GM13976 (cell line): ENCODE data around the gene STXBP6.

ENCODE experiments used
- DNase-seq: peaks from one replicate; pipeline ENCODE4 v3.0.0; 2012; ENCODE audit warnings: low spot score
- in situ Hi-C: fragments of 300-500 bp; cut with MboI; formaldehyde crosslinking; loops from one replicate; pipeline ENCODE4 v1.12.0; 2022; ENCODE audit warnings: low sequenced_read_pairs, mixed read lengths, inconsistent platforms; ENCODE audit not compliant: unreplicated experiment
- TF ChIP-seq, protein P1 (sequence below): IDR thresholded peaks from 2 replicates; pipeline ENCODE4 v1.5.1; 2012; ENCODE audit warnings: borderline replicate concordance, mild to moderate bottlenecking; ENCODE audit not compliant: insufficient read depth; ENCODE audit errors: extremely low read depth, missing control alignments, control extremely low read depth

The STXBP6 gene

GRCh38 chr14:24974591-24975374, 75.2 kb downstream of the STXBP6 start:
- DNase-seq: no peak
- TF ChIP-seq, protein P1, sequence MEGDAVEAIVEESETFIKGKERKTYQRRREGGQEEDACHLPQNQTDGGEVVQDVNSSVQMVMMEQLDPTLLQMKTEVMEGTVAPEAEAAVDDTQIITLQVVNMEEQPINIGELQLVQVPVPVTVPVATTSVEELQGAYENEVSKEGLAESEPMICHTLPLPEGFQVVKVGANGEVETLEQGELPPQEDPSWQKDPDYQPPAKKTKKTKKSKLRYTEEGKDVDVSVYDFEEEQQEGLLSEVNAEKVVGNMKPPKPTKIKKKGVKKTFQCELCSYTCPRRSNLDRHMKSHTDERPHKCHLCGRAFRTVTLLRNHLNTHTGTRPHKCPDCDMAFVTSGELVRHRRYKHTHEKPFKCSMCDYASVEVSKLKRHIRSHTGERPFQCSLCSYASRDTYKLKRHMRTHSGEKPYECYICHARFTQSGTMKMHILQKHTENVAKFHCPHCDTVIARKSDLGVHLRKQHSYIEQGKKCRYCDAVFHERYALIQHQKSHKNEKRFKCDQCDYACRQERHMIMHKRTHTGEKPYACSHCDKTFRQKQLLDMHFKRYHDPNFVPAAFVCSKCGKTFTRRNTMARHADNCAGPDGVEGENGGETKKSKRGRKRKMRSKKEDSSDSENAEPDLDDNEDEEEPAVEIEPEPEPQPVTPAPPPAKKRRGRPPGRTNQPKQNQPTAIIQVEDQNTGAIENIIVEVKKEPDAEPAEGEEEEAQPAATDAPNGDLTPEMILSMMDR: no peak
- in situ Hi-C loops: no loop called here

- DNase-seq: no peak
- in situ Hi-C loops: no loop called here
- TF ChIP-seq, protein P1: no peak
These were observed 77.1 kb downstream of the STXBP6 start for GRCh38 chr14:24972844-24973243.

DNA sequence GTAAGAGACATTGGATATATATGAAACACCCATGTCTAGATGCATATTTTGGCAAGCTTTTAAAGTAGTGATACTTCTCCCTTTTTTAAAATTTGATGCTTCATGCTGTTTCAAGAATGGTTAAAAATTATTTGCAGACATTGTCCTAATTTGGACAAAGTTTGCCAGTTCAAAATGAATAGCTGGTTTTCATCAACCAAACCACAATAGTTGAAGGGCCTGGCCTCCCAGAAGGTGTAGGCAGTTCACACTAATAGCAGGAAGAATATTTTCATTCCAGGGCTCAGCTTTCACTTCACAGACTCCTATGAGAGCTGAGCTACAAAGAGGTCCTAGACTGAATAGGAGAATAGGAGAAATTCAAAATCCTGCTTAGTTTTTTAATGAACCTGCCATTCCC, 78.7 kb downstream of the STXBP6 start:
- in situ Hi-C loops: no loop called here
- TF ChIP-seq, protein P1: no peak
- no peak for DNase-seq

GRCh38 chr14:24966579-24966964, 83.4 kb downstream of the STXBP6 start:
- TF ChIP-seq, protein P1: no peak
- in situ Hi-C loops: no loop called here
- no peak for DNase-seq

DNA sequence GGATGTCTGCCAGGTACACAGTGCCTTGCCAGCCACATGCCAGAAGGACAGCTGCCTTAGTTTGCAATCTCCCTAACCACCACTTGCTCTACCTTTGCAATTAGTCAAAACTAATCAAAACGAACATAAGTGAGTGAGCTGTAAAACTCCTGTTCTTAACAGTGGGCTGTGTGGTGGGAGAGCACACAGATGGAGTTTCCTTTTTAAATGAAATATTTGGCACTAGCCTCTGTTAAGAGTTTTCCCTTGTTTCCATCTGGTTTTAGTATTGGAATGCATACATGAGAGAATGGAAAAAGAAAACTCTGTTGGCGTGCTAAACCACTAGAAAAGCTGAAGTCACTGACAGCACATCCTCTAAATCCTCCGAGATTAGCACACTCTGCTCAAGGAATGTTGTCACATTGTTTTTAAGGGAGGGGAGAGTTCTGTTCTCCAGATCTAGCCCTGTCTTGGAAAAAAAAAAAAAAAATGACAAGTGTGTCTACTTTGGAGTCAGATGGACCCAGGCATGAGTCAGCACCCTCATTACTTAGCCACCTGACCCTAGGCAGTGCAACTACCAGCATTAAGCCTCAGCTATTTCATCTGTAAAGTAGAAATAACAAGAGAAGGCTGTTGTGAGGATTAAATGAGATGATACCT, 83.9 kb downstream of the STXBP6 start:
- TF ChIP-seq, protein P1: no peak
- in situ Hi-C loops: no loop called here
- DNase-seq: no peak

- in situ Hi-C loops: no loop called here
- DNase-seq: no peak
- TF ChIP-seq, protein P1: no peak
These were observed 84.4 kb downstream of the STXBP6 start for GRCh38 chr14:24965578-24965933.
